GM12878 (cell line): Measurements from ENCODE around the gene FAM3B. TPM values are rescaled to one million over a fixed set of nuclear protein-coding genes. Genes with fewer than 3 reads are reported as not detected.
A peak's percentile ranks its signal among the peaks of the same experiment; 100 is the strongest.

Source experiments
- ATAC-seq: fragments of 200-7000 bp; cut with Tn5 transposase; 3 replicates; pipeline ENCODE4 v1.9.1; 2020; ENCODE audit warnings: mild to moderate bottlenecking, moderate library complexity
- BruUV-seq: library from RNA; stranded (reverse); fragments of 400-500 nt; replicated peaks from 2 replicates; lab custom pipeline; 2021; lab: Mats Ljungman, UMichigan
- CTCF ChIA-PET: fragments of 300-600 bp; sonication (Branson Sonifier 250); formaldehyde crosslinking; extraction: SDS; loops from one replicate; lab custom pipeline; 2021; ENCODE audit warnings: inconsistent platforms; lab: Yijun Ruan, JAX
- POLR2A ChIA-PET: fragments of 350-600 bp; formaldehyde crosslinking; extraction: SDS; loops from one replicate; lab custom pipeline; 2021; ENCODE audit warnings: inconsistent platforms; lab: Charles Lee
- RAD21 ChIA-PET: fragments of 300-600 bp; sonication (Branson Sonifier 250); formaldehyde crosslinking; loops from one replicate; lab custom pipeline; 2023; ENCODE audit warnings: antibody characterized with exemption; ENCODE audit not compliant: unreplicated experiment; lab: Charles Lee
- SMC1A ChIA-PET: fragments of 300-600 bp; sonication (Branson Sonifier 250); formaldehyde crosslinking; loops from one replicate; lab custom pipeline; 2023; ENCODE audit not compliant: unreplicated experiment, uncharacterized antibody; lab: Charles Lee
- DNase-seq: peaks from one replicate; pipeline ENCODE4 v3.0.0-alpha.2; 2011; ENCODE audit warnings: low read depth, low spot score
- FAIRE-seq: peaks from 3 replicates; lab custom pipeline; 2011; peaks lifted over from hg19 to GRCh38; lab: Jason Lieb, UNC
- H2AFZ ChIP-seq: 2 replicates; pipeline ENCODE4 v1.6.0; 2011; ENCODE audit warnings: low read depth, low read length, control low read depth; ENCODE audit not compliant: control insufficient read depth
- H3K27ac ChIP-seq: 2 replicates; pipeline ENCODE4 v1.5.1; 2011; ENCODE audit warnings: control low read depth; ENCODE audit not compliant: control insufficient read depth, insufficient read depth
- H3K27me3 ChIP-seq, 2 experiments: replicated peaks in 1 of 2; 2 replicates each; pipeline versions ENCODE4 v1.6.0 to v1.6.1; 2011; ENCODE audit warnings: low read length in 1 of 2; ENCODE audit not compliant: control insufficient read depth in 2 of 2, insufficient read depth in 2 of 2
- H3K36me3 ChIP-seq, 2 experiments: 2 replicates each; pipeline ENCODE4 v1.5.1; 2011; ENCODE audit warnings: low read length in 1 of 2; ENCODE audit not compliant: control insufficient read depth in 2 of 2, insufficient read depth in 2 of 2
- H3K4me1 ChIP-seq: 2 replicates; pipeline ENCODE4 v1.6.1; 2011; ENCODE audit warnings: mild to moderate bottlenecking, low read length, moderate library complexity, mixed read lengths; ENCODE audit not compliant: control insufficient read depth, insufficient read depth
- H3K4me2 ChIP-seq: 2 replicates; pipeline ENCODE4 v1.6.0; 2011; ENCODE audit warnings: control low read depth; ENCODE audit not compliant: control insufficient read depth, insufficient read depth
- H3K4me3 ChIP-seq: fragments of 200-600 bp; sonication (generic); 2 replicates; pipeline ENCODE4 v1.5.1; 2016
- H3K79me2 ChIP-seq: 2 replicates; pipeline ENCODE4 v1.6.0; 2011; ENCODE audit warnings: low read length; ENCODE audit not compliant: control insufficient read depth, insufficient read depth
- H3K9ac ChIP-seq: 2 replicates; pipeline ENCODE4 v1.8.0; 2011; ENCODE audit warnings: low read length, control low read depth, mixed read lengths; ENCODE audit not compliant: control insufficient read depth, insufficient read depth
- H3K9me3 ChIP-seq: replicated peaks from 3 replicates; pipeline ENCODE4 v1.5.1; 2011; ENCODE audit warnings: mild to moderate bottlenecking, low read length; ENCODE audit not compliant: control insufficient read depth, insufficient read depth
- H4K20me1 ChIP-seq: 2 replicates; pipeline ENCODE4 v1.6.0; 2011; ENCODE audit not compliant: control insufficient read depth, insufficient read depth
- CHD4 ChIP-seq: fragments of 200-600 bp; sonication (generic); IDR thresholded peaks from 2 replicates; pipeline ENCODE4 v1.6.1; 2016; ENCODE audit warnings: mild to moderate bottlenecking
- CREM ChIP-seq: IDR thresholded peaks from 2 replicates; pipeline ENCODE4 v1.6.1; 2014; ENCODE audit warnings: antibody characterized with exemption, low read depth
- GABPA ChIP-seq: IDR thresholded peaks from 2 replicates; pipeline ENCODE4 v1.6.1; 2014; ENCODE audit warnings: antibody characterized with exemption, low read depth, mild to moderate bottlenecking, inconsistent platforms
- HCFC1 ChIP-seq: fragments of 150-350 bp; IDR thresholded peaks from 2 replicates; pipeline ENCODE4 v1.6.1; 2014; ENCODE audit warnings: low read length
- MYB ChIP-seq: fragments of 150-350 bp; IDR thresholded peaks from 2 replicates; pipeline ENCODE4 v1.6.1; 2014; ENCODE audit warnings: mild to moderate bottlenecking, low read depth, low read length, borderline replicate concordance
- NR2C1 ChIP-seq: fragments of 450-650 bp; IDR thresholded peaks from 2 replicates; pipeline ENCODE4 v1.6.1; 2017; ENCODE audit warnings: antibody characterized with exemption, mild to moderate bottlenecking, moderate library complexity
- POLR2A ChIP-seq: IDR thresholded peaks from 2 replicates; pipeline ENCODE4 v1.6.1; 2011; ENCODE audit warnings: low read depth, mild to moderate bottlenecking, low read length
- RAD21 ChIP-seq: IDR thresholded peaks from 2 replicates; pipeline ENCODE4 v1.6.1; 2011; ENCODE audit warnings: mild to moderate bottlenecking, low read depth, low read length, moderate library complexity; ENCODE audit not compliant: insufficient read depth
- RCOR1 ChIP-seq: conservative IDR thresholded peaks from 2 replicates; pipeline ENCODE4 v1.6.1; 2012; ENCODE audit warnings: low read depth, low read length, improper control_type of control experiment
- SIN3A ChIP-seq: IDR thresholded peaks from 2 replicates; pipeline ENCODE4 v1.6.1; 2012; ENCODE audit warnings: low read depth, low read length, improper control_type of control experiment
- SREBF1 ChIP-seq: IDR thresholded peaks from 2 replicates; pipeline ENCODE4 v1.6.1; 2012; ENCODE audit warnings: mild to moderate bottlenecking, low read length
- YY1 ChIP-seq: IDR thresholded peaks from 2 replicates; pipeline ENCODE4 v1.6.1; 2011; ENCODE audit warnings: low read depth, mild to moderate bottlenecking, low read length
- ZNF384 ChIP-seq: IDR thresholded peaks from 2 replicates; pipeline ENCODE4 v1.6.1; 2012; ENCODE audit warnings: low read depth, mild to moderate bottlenecking, low read length, improper control_type of control experiment, borderline replicate concordance
- ZSCAN29 ChIP-seq: fragments of 450-650 bp; IDR thresholded peaks from 2 replicates; pipeline ENCODE4 v1.6.1; 2017; ENCODE audit warnings: mild to moderate bottlenecking, moderate library complexity
- WGBS: methylation state at CpG from one replicate; pipeline ENCODE4 v1.1.6; 2016; ENCODE audit warnings: low lambda C conversion rate; ENCODE audit not compliant: insufficient replicate concordance, insufficient coverage; ENCODE audit errors: missing lambda C conversion rate; 5-methylcytosine and 5-hydroxymethylcytosine counted together
- in situ Hi-C: fragments of 300-500 bp; cut with MboI; formaldehyde crosslinking; loops from 9 replicates; pipeline ENCODE4 v1.14.3; 2018; ENCODE audit warnings: mixed read lengths
- intact Hi-C: fragments of 100-400 bp; cut with micrococcal nuclease; formaldehyde crosslinking; loops from one replicate; pipeline ENCODE4 v1.14.2; 2022; ENCODE audit not compliant: unreplicated experiment
- polyA plus RNA-seq, 11 experiments: library from polyadenylated mRNA; depleted of rRNA in 4 of 11; unstranded in 6 of 11; stranded (reverse) in 5 of 11; fragments of >200 nt; fragmentation: Nextera tagmentation in 4 of 11; fragmentation: Illumina TruSeq in 1 of 11; extraction: Ambion mirVana in 4 of 11; extraction: Trizol in 1 of 11; gene quantifications; 1 replicate in 1 of 11; 2 replicates in 10 of 11; pipeline versions ENCODE4 v1.2.1 to v1.2.3, GENCODE V29; 2011 to 2016; ENCODE audit warnings: inconsistent platforms in 2 of 11, missing spikeins in 2 of 11, low read depth in 1 of 11
- total RNA-seq, 4 experiments: library from RNA; depleted of rRNA in 3 of 4; stranded (reverse); fragments of >200 nt in 3 of 4; fragmentation: Illumina TruSeq in 1 of 4; extraction: Trizol in 1 of 4; gene quantifications; 2 replicates each; pipeline versions ENCODE4 v1.2.1 to v1.2.3, GENCODE V29; 2013 to 2021

The FAM3B gene
- total and polyA plus RNA-seq, 10 of the 15 experiments (the other 5 are each of a cell fraction or from before 2014, with no cell fraction given) = 0.12 TPM; not detected in 9

DNA sequence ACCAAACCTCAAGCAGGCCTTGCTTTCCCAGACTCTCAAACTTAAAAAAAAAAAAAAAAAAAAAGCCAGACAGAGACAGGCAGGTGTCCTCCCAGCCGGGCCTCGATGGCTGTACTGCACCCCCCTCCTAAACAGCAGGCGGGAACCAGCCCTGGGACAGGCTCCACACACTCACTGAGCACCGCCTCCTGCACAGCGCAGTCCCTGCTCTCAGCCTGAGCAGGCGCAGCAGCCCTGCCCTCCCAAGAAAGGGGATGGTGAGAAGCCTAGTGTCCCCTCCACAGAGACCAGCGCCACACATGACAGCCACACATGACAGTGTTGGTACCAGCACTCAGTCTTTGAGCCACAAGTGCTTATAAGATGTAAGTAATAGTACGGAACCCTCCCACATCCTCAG is 57.2 kb downstream of the FAM3B start:
- no peak for ATAC-seq
- no peaks in the 10 kb centered on the region for H3K9me3 ChIP-seq
- no peak overlapping the region; the same call in 1 of the 2 replicates for H3K27ac ChIP-seq
- H3K79me2 ChIP-seq = peaks cover 52% of the 10 kb centered on the region
- no peak overlapping the region for H3K4me3 ChIP-seq
- no peaks in the 10 kb centered on the region for H3K27me3 ChIP-seq
- intact Hi-C loops = no loop called here
- FAIRE-seq = no peak
- CTCF ChIA-PET = interaction anchor here (3.5 to 7.4 kb wide), 2 partner anchors 38 to 90 kb away, joined by 20 to 99 read pairs; no protein-coding TSS in a partner anchor
- H3K36me3 ChIP-seq = peaks cover 0 to 5% of the 10 kb centered on the region in 2 experiments; a peak in 3 of 4 replicates
- peaks cover 15% of the 10 kb centered on the region for H3K4me1 ChIP-seq
- WGBS = 100% methylated on average over 5 of the region's 8 CpGs
- TF ChIP-seq NR2C1 (no peak), SREBF1 (no peak), RCOR1 (no peak), RAD21 (no peak), ZNF384 (no peak), POLR2A (no peak), HCFC1 (no peak), ZSCAN29 (no peak), MYB (no peak), CREM (no peak), GABPA (no peak), SIN3A (no peak), CHD4 (no peak), YY1 (no peak)
- no TSS peak for BruUV-seq
- in situ Hi-C loops = no loop called here
- POLR2A ChIA-PET = interaction anchor here (1.2 to 3.1 kb wide), 3 partner anchors 12 to 91 kb away, joined by 3 to 13 read pairs (median 11); partner anchors contain the start of genes MX1 and MX2
- SMC1A ChIA-PET = interaction anchor here (1.3 to 8.3 kb wide), 3 partner anchors 17 to 90 kb away, joined by 4 to 67 read pairs (median 62); no protein-coding TSS in a partner anchor
- peak overlapping the region; percentile 1 for H3K4me2 ChIP-seq
- no peak overlapping the region for H2AFZ ChIP-seq
- no peak for DNase-seq
- H3K9ac ChIP-seq = no peak overlapping the region
- RAD21 ChIA-PET = interaction anchor here (5.5 to 7.7 kb wide), 3 partner anchors 13 to 91 kb away, joined by 29 to 97 read pairs (median 42); partner anchors contain the start of gene MX2
- H4K20me1 ChIP-seq = no peaks in the 10 kb centered on the region; the same call in 1 of the 2 replicates
